Smooth muscle cell of the brain vasculature (primary cell): ENCODE data around the gene CYP11A1.
"Not testable (repeated sequence)": the region's sequence is repeated elsewhere in the genome, so short reads cannot be mapped to it uniquely, and the experiment has no call there.

Experiments
- DNase-seq: peaks from one replicate; pipeline ENCODE4 v3.0.0-alpha.2; 2012; ENCODE audit warnings: low read depth, low spot score

CYP11A1 gene

DNA sequence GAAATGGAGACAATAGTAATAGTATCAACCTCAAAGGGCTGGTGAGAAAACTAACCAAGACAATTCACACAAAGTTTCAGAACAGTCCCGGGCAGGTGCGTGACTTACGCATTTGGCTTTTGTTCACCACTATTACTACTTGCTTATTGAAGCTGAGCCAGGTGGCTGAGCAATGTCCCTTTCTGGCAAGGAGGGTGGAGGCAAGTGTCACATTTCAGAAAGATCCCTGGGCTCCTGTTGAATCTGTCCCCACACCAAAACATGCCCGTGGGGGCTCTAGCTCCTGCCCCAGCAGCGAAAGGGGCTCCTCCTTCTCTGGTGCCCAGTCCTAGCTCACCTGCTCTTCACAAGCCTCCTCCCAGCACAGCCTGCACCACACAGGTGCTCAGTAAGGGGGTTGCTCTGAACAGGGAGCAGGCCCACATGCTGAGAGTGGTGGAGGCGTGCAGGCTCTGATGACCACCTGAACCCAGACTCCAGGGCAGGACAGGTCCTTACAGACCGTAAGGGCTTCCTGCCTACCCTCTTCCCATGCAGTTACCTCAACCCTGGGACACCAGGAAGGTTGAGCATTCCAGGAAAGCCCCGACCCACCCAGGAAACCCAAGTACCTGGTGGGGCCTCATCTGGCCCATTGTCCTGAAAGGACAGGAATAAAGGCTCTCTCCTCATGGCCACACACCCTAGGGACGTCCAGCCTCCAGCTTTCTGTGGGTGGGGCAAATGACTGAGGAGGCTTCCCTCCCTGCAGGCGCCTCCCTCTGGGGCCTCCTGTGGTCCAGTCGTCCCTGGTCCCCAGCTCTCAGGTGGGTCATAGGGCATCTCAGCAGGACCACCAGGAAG is 33.7 kb upstream of the CYP11A1 start:
- DNase-seq: no peak

DNA sequence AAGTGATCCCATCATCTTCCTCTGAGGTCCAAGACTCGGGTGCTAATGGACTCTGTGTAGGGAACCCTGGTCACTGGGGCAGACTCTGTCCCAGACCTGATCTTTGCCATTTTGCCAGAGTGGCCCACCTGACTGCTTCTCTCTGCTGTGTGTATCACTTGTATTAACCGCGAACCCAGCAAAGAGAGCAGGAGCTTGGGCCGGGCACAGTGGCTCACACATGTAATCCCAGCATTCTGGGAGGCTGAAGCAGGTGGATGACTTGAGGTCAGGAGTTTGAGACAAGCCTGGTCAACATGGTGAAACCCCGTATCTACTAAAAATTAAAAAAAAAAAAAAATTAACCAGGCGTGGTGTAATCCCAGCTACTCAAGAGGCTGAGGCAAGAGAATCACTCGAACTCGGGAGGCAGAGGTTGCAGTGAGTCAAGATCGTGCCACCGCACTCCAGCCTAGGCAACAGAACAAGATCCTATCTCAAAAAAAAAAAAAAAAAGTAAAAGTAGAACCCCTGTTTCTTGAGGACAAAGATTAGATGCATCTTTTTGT is 32.9 kb upstream of the CYP11A1 start:
- no peak for DNase-seq

DNA sequence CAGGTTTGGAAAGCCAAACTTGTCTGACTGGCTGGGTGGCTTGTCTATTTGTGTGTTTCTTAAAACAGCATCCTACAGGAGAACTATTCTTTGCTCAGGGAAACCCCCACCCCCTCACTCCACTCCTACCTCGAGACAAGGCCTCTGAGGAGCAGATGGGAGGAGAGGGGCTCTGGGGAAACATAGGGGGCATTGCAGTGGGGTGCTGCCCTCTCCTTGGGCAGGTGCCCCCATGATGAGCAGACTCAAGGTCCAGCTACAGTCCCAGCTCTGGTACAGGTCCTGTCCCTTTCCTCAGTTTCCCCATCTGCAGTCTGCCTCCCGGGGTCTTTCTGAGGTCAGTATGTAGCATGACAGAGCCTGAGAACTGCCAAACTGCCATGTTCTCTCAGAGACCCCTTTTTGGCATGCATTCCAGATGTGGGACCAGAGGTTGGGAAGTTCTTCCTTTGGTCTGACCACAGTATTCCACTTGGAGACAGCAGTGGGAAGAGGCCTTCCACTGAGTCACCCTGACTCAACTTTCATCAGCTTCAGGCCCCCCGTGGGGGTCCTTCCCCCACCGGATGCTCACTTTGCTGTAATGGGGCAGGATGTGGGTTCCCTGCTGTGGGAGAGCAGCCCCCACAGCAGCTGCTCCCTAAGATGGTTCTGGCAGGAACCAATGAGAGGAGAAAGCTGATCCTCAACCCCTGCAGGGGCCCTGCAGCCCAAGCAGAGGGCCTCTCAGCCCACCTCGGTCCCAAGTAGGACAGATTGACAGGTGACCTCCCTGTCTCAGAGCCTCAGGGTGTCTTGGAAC is 32.3 kb upstream of the CYP11A1 start:
- no peak for DNase-seq

DNA sequence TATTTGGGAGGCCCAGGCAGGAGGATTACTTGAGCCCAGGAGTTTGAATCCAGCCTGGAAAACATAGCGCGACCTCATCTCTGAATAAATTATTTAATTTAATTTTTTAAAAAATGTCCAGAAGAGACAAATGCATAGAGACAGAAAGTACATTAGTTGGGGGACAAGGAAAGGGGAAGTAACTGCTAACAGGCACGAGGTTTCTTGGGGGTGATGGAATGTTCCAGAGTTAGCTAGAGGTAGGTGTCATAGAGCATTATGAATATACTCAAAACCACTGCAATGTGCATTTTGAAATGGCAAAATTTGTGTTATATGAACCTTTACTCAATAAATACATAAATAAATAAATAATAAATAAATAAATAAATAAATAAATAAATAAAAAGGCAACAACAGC is 31.7 kb upstream of the CYP11A1 start:
- no peak for DNase-seq

DNA sequence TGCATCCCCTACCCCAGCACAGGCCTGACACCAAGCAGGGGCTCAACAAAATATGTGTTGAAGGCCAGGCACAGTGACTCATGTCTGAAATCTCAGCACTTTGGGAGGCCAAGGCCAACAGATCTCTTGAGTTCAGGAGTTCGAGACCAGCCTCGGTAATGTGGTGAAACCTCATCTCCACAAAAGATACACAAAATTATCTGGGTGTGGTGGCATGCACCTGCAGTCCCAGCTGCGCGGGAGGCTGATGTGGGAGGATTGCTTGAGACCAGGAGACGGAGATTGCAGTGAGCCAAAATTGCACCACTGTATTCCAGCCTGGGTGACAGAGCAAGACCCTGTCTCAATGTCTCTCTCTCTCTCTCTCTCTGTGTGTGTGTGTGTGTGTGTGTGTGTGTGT is 30.7 kb upstream of the CYP11A1 start:
- no peak for DNase-seq

- no peak for DNase-seq
Measured at GRCh38 chr15:74397239-74398068, 30.0 kb upstream of the CYP11A1 start.

DNA sequence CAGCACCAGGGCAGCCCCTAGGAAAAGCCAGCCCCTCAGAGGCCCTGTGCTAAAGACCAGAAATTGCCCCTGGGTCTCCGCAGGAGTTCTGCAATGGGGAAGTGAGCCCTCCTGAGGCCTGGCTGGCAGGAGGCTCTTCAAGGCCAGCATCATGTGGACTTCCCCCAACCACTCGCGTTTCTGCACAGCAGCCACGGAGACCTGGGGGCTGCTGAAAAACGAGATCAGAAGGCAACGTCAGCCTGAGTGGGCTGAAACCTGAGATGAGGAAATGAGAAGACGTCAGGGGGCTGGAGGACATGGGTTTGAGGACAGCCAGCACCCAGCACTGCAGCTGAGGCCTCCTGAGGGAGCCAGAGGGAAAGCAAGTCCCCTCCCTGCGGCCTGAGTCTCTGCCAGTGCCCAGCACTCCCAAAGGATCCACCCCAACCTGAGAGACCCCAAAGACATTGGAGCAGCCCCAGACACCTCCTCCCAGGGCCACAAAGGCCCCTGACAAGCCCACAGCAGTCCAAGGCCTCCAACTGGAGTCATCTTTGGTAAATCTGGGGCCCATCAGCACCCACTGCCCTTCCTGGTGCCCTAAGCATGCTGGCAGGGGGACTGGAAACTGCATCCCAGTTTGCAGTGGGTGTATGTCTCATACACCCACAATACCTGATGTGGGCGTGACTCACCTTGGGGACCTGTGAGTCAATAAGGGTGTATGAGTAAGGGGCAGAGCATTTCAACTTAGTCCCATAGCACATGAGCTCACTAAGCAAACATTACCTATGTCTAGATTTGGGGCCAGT is 29.2 kb upstream of the CYP11A1 start:
- no peak for DNase-seq

GRCh38 chr15:74396146-74396438 is 28.6 kb upstream of the CYP11A1 start:
- no peak for DNase-seq

DNA sequence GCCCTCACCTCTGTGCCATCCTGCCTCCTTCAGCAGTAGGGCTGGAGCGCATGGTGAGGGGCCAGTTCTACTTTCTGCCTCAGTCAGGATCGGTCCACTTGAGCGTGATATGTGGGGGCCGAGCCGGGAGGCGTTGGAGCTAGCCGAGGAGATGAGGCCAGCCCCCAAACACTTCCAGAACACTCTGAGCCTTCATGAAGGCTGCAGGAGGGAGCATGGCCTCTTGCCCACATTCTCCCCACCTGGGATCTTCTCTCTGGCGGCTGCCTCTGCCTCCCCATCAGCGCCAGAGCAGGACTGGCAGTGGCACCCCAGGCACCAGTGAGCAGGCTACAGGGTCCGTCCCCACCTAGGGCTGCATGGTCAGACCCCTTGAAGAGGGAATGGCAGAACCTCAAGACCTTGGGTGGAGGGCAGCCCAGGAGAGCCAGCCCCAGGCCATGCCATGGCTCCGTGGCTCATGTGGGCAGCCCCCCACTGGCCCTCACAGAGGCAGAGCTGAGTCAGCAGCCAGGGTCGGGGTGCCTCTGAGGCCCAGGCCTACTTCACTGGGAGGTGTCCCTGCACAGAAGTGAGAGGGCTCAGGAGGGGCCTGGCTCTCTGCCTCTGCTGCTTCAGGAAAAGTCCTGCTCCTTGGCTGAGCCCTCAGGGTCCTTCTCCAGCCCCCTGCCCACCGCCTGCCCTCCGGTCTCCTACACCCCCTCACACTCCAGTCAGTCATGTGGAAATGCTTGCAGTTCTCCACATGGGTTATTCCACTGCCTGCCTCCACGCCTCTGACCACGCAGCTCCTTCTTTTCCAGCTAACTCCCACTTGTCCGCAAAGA is 28.1 kb upstream of the CYP11A1 start:
- no peak for DNase-seq

DNA sequence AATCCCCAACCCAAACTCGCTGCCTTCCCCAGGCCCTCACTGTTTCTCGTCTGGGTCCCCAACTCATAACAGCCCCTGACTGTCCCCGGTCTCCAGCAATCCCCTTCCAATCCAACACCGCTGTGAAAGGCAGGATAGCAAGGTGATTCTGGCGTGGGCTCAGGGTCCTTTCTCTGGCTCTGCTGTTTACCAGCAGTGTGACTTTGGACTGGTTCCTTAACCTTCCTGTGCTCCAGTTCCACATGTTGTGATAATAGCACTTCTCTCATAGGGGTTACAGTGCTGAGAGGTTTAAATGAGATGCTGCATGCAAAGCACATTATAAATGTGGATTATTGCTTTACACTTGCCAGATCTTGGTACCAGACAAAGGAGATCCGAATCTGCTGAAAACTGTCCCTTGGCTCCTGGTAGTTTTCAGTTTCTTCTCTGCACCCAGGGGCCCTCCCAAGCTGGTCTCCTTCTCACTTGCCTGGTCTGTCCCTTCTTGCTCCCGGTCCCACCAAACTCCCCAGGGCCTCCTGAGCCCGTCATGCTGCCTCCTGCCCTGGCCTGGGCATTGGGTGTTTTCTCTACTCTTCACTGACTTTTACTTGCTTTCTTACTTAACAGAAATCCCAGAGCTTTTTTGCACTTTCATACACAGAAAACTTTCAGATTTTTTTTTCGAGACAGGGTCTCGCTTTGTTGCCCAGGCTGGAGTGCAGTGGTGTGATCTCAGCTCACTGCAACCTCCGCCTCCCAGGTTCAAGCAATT is 26.8 kb upstream of the CYP11A1 start:
- no peak for DNase-seq

- DNase-seq: no peak
Measured at GRCh38 chr15:74393423-74393822, 26.0 kb upstream of the CYP11A1 start.

GRCh38 chr15:74392902-74393301 is 25.5 kb upstream of the CYP11A1 start:
- DNase-seq: no peak

- no peak for DNase-seq
Measured at GRCh38 chr15:74392451-74392830, 25.0 kb upstream of the CYP11A1 start.

- no peak for DNase-seq
Measured at GRCh38 chr15:74391582-74392450, 24.4 kb upstream of the CYP11A1 start.

- no peak for DNase-seq
Measured at GRCh38 chr15:74390647-74391288, 23.3 kb upstream of the CYP11A1 start.

- not testable (repeated sequence) for DNase-seq
Measured at GRCh38 chr15:74390049-74390646, 22.7 kb upstream of the CYP11A1 start.

GRCh38 chr15:74389241-74390048 is 22.0 kb upstream of the CYP11A1 start:
- no peak for DNase-seq
